Measurements from ENCODE around the gene ELN. TPM values are rescaled to one million over a fixed set of nuclear protein-coding genes. Genes with fewer than 3 reads are reported as not detected.

The ELN gene
- total and polyA plus RNA-seq, 9 donors, result 13.2 to 51.5 (median 38.1) TPM

GRCh38 chr7:74105992-74106391 is 78.0 kb downstream of the ELN start:
- Histone ChIP-seq H3K4me1 (ENCODE audit: insufficient read depth) (no peaks in the 10 kb centered on the region), H3K27me3 (no peaks in the 10 kb centered on the region), H3K27ac (no peak overlapping the region), H3K4me3 (no peak overlapping the region), H3K36me3 (no peaks in the 10 kb centered on the region), H3K9me3 (no peaks in the 10 kb centered on the region)
- no peak for DNase-seq
- TF ChIP-seq POLR2A (IDR thresholded peaks at IDR 0.05) (no peak), EP300 (IDR thresholded peaks at IDR 0.05) (no peak)
- TF ChIP-seq, protein P1, sequence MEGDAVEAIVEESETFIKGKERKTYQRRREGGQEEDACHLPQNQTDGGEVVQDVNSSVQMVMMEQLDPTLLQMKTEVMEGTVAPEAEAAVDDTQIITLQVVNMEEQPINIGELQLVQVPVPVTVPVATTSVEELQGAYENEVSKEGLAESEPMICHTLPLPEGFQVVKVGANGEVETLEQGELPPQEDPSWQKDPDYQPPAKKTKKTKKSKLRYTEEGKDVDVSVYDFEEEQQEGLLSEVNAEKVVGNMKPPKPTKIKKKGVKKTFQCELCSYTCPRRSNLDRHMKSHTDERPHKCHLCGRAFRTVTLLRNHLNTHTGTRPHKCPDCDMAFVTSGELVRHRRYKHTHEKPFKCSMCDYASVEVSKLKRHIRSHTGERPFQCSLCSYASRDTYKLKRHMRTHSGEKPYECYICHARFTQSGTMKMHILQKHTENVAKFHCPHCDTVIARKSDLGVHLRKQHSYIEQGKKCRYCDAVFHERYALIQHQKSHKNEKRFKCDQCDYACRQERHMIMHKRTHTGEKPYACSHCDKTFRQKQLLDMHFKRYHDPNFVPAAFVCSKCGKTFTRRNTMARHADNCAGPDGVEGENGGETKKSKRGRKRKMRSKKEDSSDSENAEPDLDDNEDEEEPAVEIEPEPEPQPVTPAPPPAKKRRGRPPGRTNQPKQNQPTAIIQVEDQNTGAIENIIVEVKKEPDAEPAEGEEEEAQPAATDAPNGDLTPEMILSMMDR (IDR thresholded peaks at IDR 0.05), result no peak
- intact Hi-C loops (cut with DNase I), result no loop called here
- WGBS, 3 donors, result 80 to 85% (median 84%) methylated on average over 11 of the region's 11 CpGs

GRCh38 chr7:74106846-74107245 is 78.9 kb downstream of the ELN start:
- 92 to 94% (median 93%) methylated on average over 18 of the region's 18 CpGs for WGBS, 3 donors
- Histone ChIP-seq H3K9me3 (no peaks in the 10 kb centered on the region), H3K4me3 (no peak overlapping the region), H3K27ac (no peak overlapping the region), H3K4me1 (ENCODE audit: insufficient read depth) (no peaks in the 10 kb centered on the region), H3K36me3 (no peaks in the 10 kb centered on the region), H3K27me3 (no peaks in the 10 kb centered on the region)
- DNase-seq, result no peak
- intact Hi-C loops (cut with DNase I), result no loop called here
- TF ChIP-seq, protein P1 (IDR thresholded peaks at IDR 0.05), result no peak
- TF ChIP-seq EP300 (IDR thresholded peaks at IDR 0.05), result no peak
- TF ChIP-seq POLR2A (IDR thresholded peaks at IDR 0.05), result no peak

DNA sequence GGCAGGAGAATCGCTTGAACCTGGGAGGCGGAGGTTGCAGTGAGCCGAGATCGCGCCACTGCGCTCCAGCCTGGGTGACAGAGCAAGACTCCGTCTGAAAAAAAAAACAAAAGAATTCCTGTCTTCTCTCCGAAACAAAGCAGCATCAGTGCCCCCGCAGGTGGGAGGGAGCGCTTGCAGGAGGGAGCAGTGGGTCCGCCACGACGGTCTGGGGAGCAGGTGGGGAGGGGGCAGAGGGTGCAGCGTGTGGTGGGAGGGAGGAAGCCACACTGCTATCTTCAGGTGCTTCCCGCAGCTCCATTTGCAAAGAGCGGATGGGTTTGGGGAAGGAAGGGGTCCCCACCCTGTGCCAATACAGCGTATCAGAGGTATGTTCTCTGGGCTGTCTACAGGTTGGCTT is 87.4 kb downstream of the ELN start:
- no peak overlapping the region for H3K27ac ChIP-seq
- DNase-seq, result no peak
- no peaks in the 10 kb centered on the region for H3K36me3 ChIP-seq
- no peak for TF ChIP-seq POLR2A (IDR thresholded peaks at IDR 0.05)
- no peak overlapping the region for H3K4me3 ChIP-seq
- intact Hi-C loops (cut with DNase I), result no loop called here
- no peaks in the 10 kb centered on the region for H3K27me3 ChIP-seq
- WGBS, 3 donors, result 70 to 76% (median 75%) methylated on average over 17 of the region's 17 CpGs
- no peaks in the 10 kb centered on the region for H3K9me3 ChIP-seq
- H3K4me1 ChIP-seq (ENCODE audit: insufficient read depth), result no peaks in the 10 kb centered on the region

- TF ChIP-seq, protein P1 (IDR thresholded peaks at IDR 0.05), result no peak
- TF ChIP-seq EP300 (IDR thresholded peaks at IDR 0.05) (no peak), POLR2A (IDR thresholded peaks at IDR 0.05) (no peak)
- DNase-seq, result no peak
- H3K36me3 ChIP-seq, result no peaks in the 10 kb centered on the region
- intact Hi-C loops (cut with DNase I), result no loop called here
- no peaks in the 10 kb centered on the region for H3K9me3 ChIP-seq
- no peaks in the 10 kb centered on the region for H3K4me1 ChIP-seq (ENCODE audit: insufficient read depth)
- WGBS, 3 donors, result 74 to 82% (median 75%) methylated on average over 13 of the region's 13 CpGs
- H3K27ac ChIP-seq, result no peak overlapping the region
- no peaks in the 10 kb centered on the region for H3K27me3 ChIP-seq
- no peak overlapping the region for H3K4me3 ChIP-seq
Measured at GRCh38 chr7:74116356-74116755, 88.4 kb downstream of the ELN start.

Other genes with a start within 250 kb of the ELN start
- 100 to 1,000 TPM in 1 of 7 donors, 10 to 100 TPM in 1, 1 to 10 TPM in 3, under 1 TPM in 1, not detected in 1; 0.40 to 240 (median 9.1) TPM for gene CLDN4, start 197.2 kb upstream of the ELN start, total RNA-seq
- under 1 TPM; 0.27 to 0.35 TPM for gene CLDN4, start 197.2 kb upstream of the ELN start, polyA plus RNA-seq
- gene METTL27, start 185.7 kb upstream of the ELN start, total RNA-seq, result 10 to 100 TPM in 1 of 7 donors, 1 to 10 TPM in 6; 1.8 to 25.6 (median 4.3) TPM
- 1 to 10 TPM in 1 of 2 donors, not detected in 1; 3.0 TPM for gene METTL27, start 185.7 kb upstream of the ELN start, polyA plus RNA-seq
- under 1 TPM in 1 of 7 donors, not detected in 6; 0.34 TPM for gene TMEM270, start 167.0 kb upstream of the ELN start, total RNA-seq
- not detected for gene TMEM270, start 167.0 kb upstream of the ELN start, polyA plus RNA-seq
- 10 to 100 TPM in 6 of 7 donors, 1 to 10 TPM in 1; 8.2 to 38.7 (median 29.1) TPM for gene LIMK1, start 55.6 kb downstream of the ELN start, total RNA-seq
- gene LIMK1, start 55.6 kb downstream of the ELN start, polyA plus RNA-seq, result 10 to 100 TPM in 1 of 2 donors, 1 to 10 TPM in 1; 7.6 to 16.5 TPM
- 100 to 1,000 TPM; 151 to 301 (median 273) TPM for gene EIF4H, start 146.2 kb downstream of the ELN start, total RNA-seq
- 100 to 1,000 TPM; 221 to 222 TPM for gene EIF4H, start 146.2 kb downstream of the ELN start, polyA plus RNA-seq
- gene LAT2, start 181.8 kb downstream of the ELN start, total RNA-seq, result 1 to 10 TPM; 2.6 to 7.9 (median 3.5) TPM
- 1 to 10 TPM; 2.4 to 4.2 TPM for gene LAT2, start 181.8 kb downstream of the ELN start, polyA plus RNA-seq
- gene RFC2, start 226.2 kb downstream of the ELN start, total RNA-seq, result 10 to 100 TPM in 6 of 7 donors, 1 to 10 TPM in 1; 6.4 to 20.3 (median 14.1) TPM
- gene RFC2, start 226.2 kb downstream of the ELN start, polyA plus RNA-seq, result 10 to 100 TPM; 20.3 to 23.7 TPM